HG02571 (cell line): ENCODE data around the gene IDUA.

Source experiments
- ATAC-seq: cut with Tn5 transposase; IDR thresholded peaks from one replicate; pipeline ENCODE4 v1.9.1; 2021; ENCODE audit warnings: mild to moderate bottlenecking, moderate library complexity; ENCODE audit not compliant: unreplicated experiment

Gene IDUA

GRCh38 chr4:1027915-1028238, 41.0 kb downstream of the IDUA start:
- no peak for ATAC-seq

GRCh38 chr4:1028574-1029220, 41.9 kb downstream of the IDUA start:
- no peak for ATAC-seq

- ATAC-seq = no peak
Measured at GRCh38 chr4:1029529-1029928, 42.7 kb downstream of the IDUA start.

GRCh38 chr4:1030031-1030430, 43.2 kb downstream of the IDUA start:
- ATAC-seq = no peak

GRCh38 chr4:1030559-1030958, 43.7 kb downstream of the IDUA start:
- ATAC-seq = no peak

GRCh38 chr4:1031346-1031745, 44.5 kb downstream of the IDUA start:
- ATAC-seq = no peak

- no peak for ATAC-seq
Measured at GRCh38 chr4:1031956-1032795, 45.3 kb downstream of the IDUA start.

GRCh38 chr4:1032861-1033260, 46.0 kb downstream of the IDUA start:
- no peak for ATAC-seq

GRCh38 chr4:1033840-1034551, 47.2 kb downstream of the IDUA start:
- no peak for ATAC-seq

- ATAC-seq = no peak
Measured at GRCh38 chr4:1035510-1035909, 48.7 kb downstream of the IDUA start.

GRCh38 chr4:1036095-1036494, 49.3 kb downstream of the IDUA start:
- no peak for ATAC-seq

GRCh38 chr4:1036976-1037810, 50.3 kb downstream of the IDUA start:
- ATAC-seq = no peak

GRCh38 chr4:1038948-1039492, 52.2 kb downstream of the IDUA start:
- no peak for ATAC-seq

GRCh38 chr4:1039493-1040343, 52.9 kb downstream of the IDUA start:
- ATAC-seq = no peak

GRCh38 chr4:1040344-1041146, 53.7 kb downstream of the IDUA start:
- no peak for ATAC-seq

GRCh38 chr4:1041147-1041935, 54.5 kb downstream of the IDUA start:
- no peak for ATAC-seq

- no peak for ATAC-seq
Measured at GRCh38 chr4:1041936-1042330, 55.1 kb downstream of the IDUA start.

GRCh38 chr4:1042352-1043055, 55.7 kb downstream of the IDUA start:
- ATAC-seq = no peak
